H1 (cell line): ENCODE results near the gene SLC2A8. TPM values are rescaled to one million over a fixed set of nuclear protein-coding genes. Genes with fewer than 3 reads are reported as not detected.

Experiments
- CTCF ChIA-PET: fragments of 300-600 bp; sonication (Branson Sonifier 250); formaldehyde crosslinking; loops from one replicate; lab custom pipeline; 2021; ENCODE audit not compliant: partially characterized antibody; lab: Charles Lee
- POLR2A ChIA-PET: fragments of 300-600 bp; sonication (Branson Sonifier 250); formaldehyde crosslinking; loops from one replicate; lab custom pipeline; 2021; ENCODE audit warnings: inconsistent platforms; ENCODE audit not compliant: partially characterized antibody; lab: Charles Lee
- DNase-seq, 2 experiments: peaks; one replicate each; pipeline versions ENCODE4 v3.0.0 to v3.0.0-alpha.2; 2010 to 2022; ENCODE audit warnings: low spot score in 2 of 2, low read depth in 1 of 2, mixed read lengths in 1 of 2
- FAIRE-seq: peaks from 2 replicates; lab custom pipeline; 2011; peaks lifted over from hg19 to GRCh38; lab: Jason Lieb, UNC
- H2AFZ ChIP-seq: 2 replicates; pipeline ENCODE4 v1.8.1; 2012; ENCODE audit warnings: low read length, inconsistent platforms
- H2AK5ac ChIP-seq: 2 replicates; pipeline ENCODE4 v1.6.1; 2013; ENCODE audit warnings: low read depth, low read length
- H2BK120ac ChIP-seq: replicated peaks from 2 replicates; pipeline ENCODE3; 2013; ENCODE audit warnings: low read depth, low read length, inconsistent platforms
- H2BK12ac ChIP-seq: 2 replicates; pipeline ENCODE4 v1.6.1; 2013; ENCODE audit warnings: low read depth, low read length
- H2BK15ac ChIP-seq: 2 replicates; pipeline ENCODE4 v1.6.1; 2013; ENCODE audit warnings: low read length
- H2BK20ac ChIP-seq: 2 replicates; pipeline ENCODE4 v1.6.1; 2013; ENCODE audit warnings: low read length
- H2BK5ac ChIP-seq: 2 replicates; pipeline ENCODE4 v1.6.1; 2013; ENCODE audit warnings: low read depth, low read length
- H3K14ac ChIP-seq: 2 replicates; pipeline ENCODE4 v1.6.1; 2013; ENCODE audit warnings: inconsistent platforms; ENCODE audit not compliant: insufficient read length
- H3K18ac ChIP-seq: 2 replicates; pipeline ENCODE4 v1.6.1; 2013; ENCODE audit warnings: low read length; ENCODE audit errors: extremely low read depth
- H3K23ac ChIP-seq: 2 replicates; pipeline ENCODE4 v1.6.1; 2013; ENCODE audit warnings: inconsistent platforms; ENCODE audit not compliant: insufficient read length
- H3K23me2 ChIP-seq: 2 replicates; pipeline ENCODE4 v1.6.1; 2013; ENCODE audit warnings: low read depth, low read length
- H3K27ac ChIP-seq: 2 replicates; pipeline ENCODE4 v1.6.1; 2011; ENCODE audit warnings: low read depth, low read length, inconsistent platforms
- H3K27me3 ChIP-seq, 4 experiments: replicated peaks in 1 of 4; 1 replicate in 1 of 4; 2 replicates in 3 of 4; pipeline versions ENCODE4 v1.6.1 to v1.8.1; 2011 to 2013; ENCODE audit warnings: low read length in 3 of 4, mild to moderate bottlenecking in 3 of 4, inconsistent platforms in 2 of 4, mixed read lengths in 2 of 4, moderate library complexity in 1 of 4; ENCODE audit not compliant: control insufficient read depth in 3 of 4, insufficient read depth in 3 of 4; ENCODE audit errors: extremely low read depth in 1 of 4
- H3K36me3 ChIP-seq, 4 experiments: 2 replicates each; pipeline versions ENCODE4 v1.6.1 to v1.8.1; 2011 to 2013; ENCODE audit warnings: mild to moderate bottlenecking in 4 of 4, low read length in 3 of 4, moderate library complexity in 2 of 4, control low read depth in 1 of 4, inconsistent platforms in 1 of 4; ENCODE audit not compliant: insufficient read depth in 4 of 4, control insufficient read depth in 2 of 4
- H3K4ac ChIP-seq: replicated peaks from 2 replicates; pipeline ENCODE3; 2013; ENCODE audit warnings: low read length, low read depth, mixed read lengths, inconsistent platforms; ENCODE audit not compliant: insufficient read length
- H3K4me1 ChIP-seq, 4 experiments: replicated peaks in 1 of 4; 1 replicate in 1 of 4; 2 replicates in 3 of 4; pipeline versions ENCODE4 v1.6.1 to v1.8.1; 2011 to 2013; ENCODE audit warnings: low read length in 3 of 4, inconsistent platforms in 2 of 4, mixed read lengths in 1 of 4; ENCODE audit not compliant: insufficient read depth in 4 of 4, control insufficient read depth in 3 of 4
- H3K4me2 ChIP-seq, 2 experiments: 2 replicates each; pipeline versions ENCODE4 v1.6.1 to v1.8.1; 2011 to 2013; ENCODE audit warnings: low read depth in 2 of 2, low read length in 2 of 2, control low read depth in 1 of 2, inconsistent platforms in 1 of 2, mild to moderate bottlenecking in 1 of 2; ENCODE audit not compliant: insufficient read depth in 1 of 2
- H3K4me3 ChIP-seq, 4 experiments: fragments of 200-600, 300-600 bp in 1 of 4; sonication (generic), shearing (Covaris generic), sonication (Bioruptor Twin) in 1 of 4; 2 replicates each; pipeline versions ENCODE4 v1.5.1 to v1.8.1; 2011 to 2016; ENCODE audit warnings: low read length in 4 of 4, low read depth in 3 of 4, control low read depth in 2 of 4, inconsistent platforms in 2 of 4, mild to moderate bottlenecking in 2 of 4, mixed read lengths in 1 of 4, moderate library complexity in 1 of 4; ENCODE audit not compliant: insufficient read depth in 2 of 4; ENCODE audit errors: extremely low read depth in 1 of 4
- H3K56ac ChIP-seq: replicated peaks from 2 replicates; pipeline ENCODE3; 2013; ENCODE audit warnings: low read depth, mild to moderate bottlenecking, mixed read lengths, low read length, inconsistent platforms; ENCODE audit not compliant: insufficient read length
- H3K79me1 ChIP-seq: 2 replicates; pipeline ENCODE4 v1.6.1; 2013; ENCODE audit warnings: low read depth, low read length, control low read depth
- H3K79me2 ChIP-seq, 2 experiments: 2 replicates each; pipeline versions ENCODE4 v1.6.1 to v1.8.1; 2012 to 2013; ENCODE audit warnings: low read length in 2 of 2, mild to moderate bottlenecking in 2 of 2, inconsistent platforms in 1 of 2; ENCODE audit not compliant: insufficient read depth in 2 of 2, control insufficient read depth in 1 of 2
- H3K9ac ChIP-seq, 4 experiments: replicated peaks in 1 of 4; 1 replicate in 1 of 4; 2 replicates in 3 of 4; pipeline versions ENCODE4 v1.6.1 to v1.8.1; 2011 to 2013; ENCODE audit warnings: low read depth in 3 of 4, low read length in 3 of 4, control low read depth in 2 of 4, mild to moderate bottlenecking in 2 of 4, moderate library complexity in 2 of 4, inconsistent platforms in 1 of 4; ENCODE audit errors: extremely low read depth in 1 of 4
- H3K9me3 ChIP-seq, 2 experiments: 2 replicates each; pipeline versions ENCODE4 v1.6.1 to v1.8.1; 2012 to 2013; ENCODE audit warnings: mild to moderate bottlenecking in 2 of 2, moderate library complexity in 2 of 2, control low read depth in 1 of 2, inconsistent platforms in 1 of 2, low read depth in 1 of 2, low read length in 1 of 2, mixed read lengths in 1 of 2; ENCODE audit not compliant: insufficient read depth in 2 of 2
- H4K20me1 ChIP-seq, 2 experiments: replicated peaks in 1 of 2; 2 replicates each; pipeline versions ENCODE3 to v1.8.1; 2011 to 2013; ENCODE audit warnings: inconsistent platforms in 2 of 2, low read length in 2 of 2, mild to moderate bottlenecking in 1 of 2; ENCODE audit not compliant: insufficient read depth in 2 of 2, control insufficient read depth in 1 of 2
- H4K5ac ChIP-seq: 2 replicates; pipeline ENCODE4 v1.6.1; 2013; ENCODE audit warnings: low read length, low read depth, mixed read lengths, inconsistent platforms; ENCODE audit not compliant: insufficient read length
- H4K8ac ChIP-seq: 2 replicates; pipeline ENCODE4 v1.8.0; 2013; ENCODE audit warnings: mild to moderate bottlenecking, moderate library complexity, low read length, inconsistent platforms; ENCODE audit not compliant: insufficient read depth; ENCODE audit errors: extremely low read depth
- H4K91ac ChIP-seq: replicated peaks from 2 replicates; pipeline ENCODE3; 2013; ENCODE audit warnings: low read length, mixed read lengths, inconsistent platforms; ENCODE audit not compliant: insufficient read length
- CTCF ChIP-seq, 3 experiments: IDR thresholded peaks; 1 replicate in 2 of 3; 2 replicates in 1 of 3; pipeline versions ENCODE4 v1.5.1 to v1.6.1; 2011; ENCODE audit warnings: low read length in 3 of 3, mild to moderate bottlenecking in 3 of 3, inconsistent platforms in 2 of 3, low read depth in 1 of 3, moderate library complexity in 1 of 3; ENCODE audit not compliant: insufficient read depth in 1 of 3; ENCODE audit errors: control extremely low read depth in 1 of 3
- KDM5A ChIP-seq: fragments of 200-600 bp; IDR thresholded peaks from 2 replicates; pipeline ENCODE4 v1.7.1; 2012; ENCODE audit warnings: mild to moderate bottlenecking, low read length, inconsistent platforms, mixed read lengths
- NRF1 ChIP-seq: IDR thresholded peaks from 2 replicates; pipeline ENCODE4 v1.6.1; 2011; ENCODE audit warnings: mild to moderate bottlenecking, low read depth, low read length, improper control_type of control experiment
- RAD21 ChIP-seq, 2 experiments: IDR thresholded peaks in 1 of 2; conservative IDR thresholded peaks in 1 of 2; 2 replicates each; pipeline ENCODE4 v1.6.1; 2011; ENCODE audit warnings: low read depth in 2 of 2, low read length in 2 of 2, improper control_type of control experiment in 1 of 2, inconsistent platforms in 1 of 2, mild to moderate bottlenecking in 1 of 2, moderate library complexity in 1 of 2
- SIRT6 ChIP-seq: IDR thresholded peaks from one replicate; pipeline ENCODE4 v1.7.1; 2012; ENCODE audit warnings: low read length, inconsistent platforms
- SIX5 ChIP-seq: IDR thresholded peaks from 2 replicates; pipeline ENCODE4 v1.6.1; 2011; ENCODE audit warnings: mild to moderate bottlenecking, low read depth, low read length
- WGBS, 2 experiments: shearing (Covaris generic) in 1 of 2; methylation state at CpG; one replicate each; pipeline versions ENCODE4 v1.1.6 to v1.1.7; 2013 to 2015; ENCODE audit warnings: low lambda C conversion rate in 2 of 2, mixed read lengths in 2 of 2, inconsistent platforms in 1 of 2, low coverage in 1 of 2, missing lambda C conversion rate in 1 of 2; ENCODE audit not compliant: insufficient replicate concordance in 2 of 2, insufficient coverage in 1 of 2, insufficient read length in 1 of 2; ENCODE audit errors: extremely low coverage in 1 of 2, missing lambda C conversion rate in 1 of 2; 5-methylcytosine and 5-hydroxymethylcytosine counted together
- polyA plus RNA-seq, 7 experiments: library from polyadenylated mRNA; depleted of rRNA in 3 of 7; stranded (reverse) in 5 of 7; unstranded in 2 of 7; fragments of >200 nt in 5 of 7; fragments of 200-250 nt in 2 of 7; gene quantifications; 1 replicate in 5 of 7; 2 replicates in 1 of 7; 4 replicates in 1 of 7; pipeline versions ENCODE4 v1.2.1 to v1.2.3, GENCODE V29; 2011 to 2013; ENCODE audit warnings: missing spikeins in 2 of 7, mixed read lengths in 2 of 7
- total RNA-seq: library from RNA; stranded (reverse); fragmentation: NEBNext Ultra II Directional; extraction: Animal tissue kit (Norgen Biotek cat#: 25700); gene quantifications from 2 replicates; pipeline ENCODE4 v1.2.1, GENCODE V29; 2021

The SLC2A8 gene
- total and polyA plus RNA-seq, 2 of the 8 experiments (the other 6 are each of a cell fraction or from before 2014, with no cell fraction given): 24.6 to 36.4 TPM

GRCh38 chr9:127437497-127438264 lies 40.7 kb downstream of the SLC2A8 start:
- no peak for FAIRE-seq

More at GRCh38 chr9:127437497-127438264, 40.7 kb downstream of the SLC2A8 start:
- H3K23me2 ChIP-seq: no peaks in the 10 kb centered on the region
- no peak overlapping the region for H2BK120ac ChIP-seq
- H2BK20ac ChIP-seq: no peak overlapping the region
- H2BK12ac ChIP-seq: no peak overlapping the region
- H4K8ac ChIP-seq: no peak overlapping the region
- no peaks in the 10 kb centered on the region for H3K9me3 ChIP-seq
- H3K27ac ChIP-seq: no peak overlapping the region
- peaks cover 2% of the 10 kb centered on the region; the same call in 1 of the 2 replicates for H3K79me1 ChIP-seq
- TF ChIP-seq CTCF (IDR thresholded peaks at IDR 0.05; ENCODE audit: control extremely low read depth in 1 of 3, insufficient read depth in 1 of 3, low read depth in 1 of 3, low read length in 3 of 3) (peak in 2 of 3 experiments; percentile 27 to 41; a peak in 2 of 4 replicates), SIX5 (no peak), SIRT6 (no peak), KDM5A (no peak), NRF1 (no peak), RAD21 (IDR thresholded peaks at IDR 0.05 in 1 of 2, conservative IDR thresholded peaks at IDR 0.05 in 1 of 2; ENCODE audit: low read depth in 2 of 2, low read length in 2 of 2) (peak; percentile 32 to 50; a peak in 3 of 4 replicates)
- H4K91ac ChIP-seq: no peak overlapping the region
- H3K79me2 ChIP-seq: no peaks in the 10 kb centered on the region
- no peak overlapping the region for H2BK5ac ChIP-seq
- no peak overlapping the region for H3K4ac ChIP-seq
- POLR2A ChIA-PET: interaction anchor here (2.5 to 11.3 kb wide), 3 partner anchors 8 to 16 kb away, joined by 8 to 125 read pairs (median 45); partner anchors contain the start of genes LRSAM1, RPL12 and ZNF79
- no peak overlapping the region for H3K56ac ChIP-seq
- no peak overlapping the region for H2BK15ac ChIP-seq
- CTCF ChIA-PET: interaction anchor here (0.6 to 1.3 kb wide), 3 partner anchors 13 to 223 kb away, joined by 3 to 5 read pairs (median 3); partner anchors contain the start of gene ZNF79
- no peak overlapping the region for H3K4me3 ChIP-seq
- H3K18ac ChIP-seq: no peak overlapping the region
- no peak overlapping the region for H3K14ac ChIP-seq
- peaks cover 25 to 65% (median 51%) of the 10 kb centered on the region in 4 experiments for H3K36me3 ChIP-seq
- no peaks in the 10 kb centered on the region for H3K4me1 ChIP-seq
- no peak for DNase-seq
- H2AFZ ChIP-seq: no peak overlapping the region
- H4K20me1 ChIP-seq: peaks cover 2% of the 10 kb centered on the region in 2 experiments
- no peak overlapping the region for H3K4me2 ChIP-seq
- H4K5ac ChIP-seq: no peak overlapping the region
- WGBS, 2 experiments: 86% methylated on average over 12 of the region's 12 CpGs; no CpG with 5 or more reads in 1 of the 2 experiments
- H3K9ac ChIP-seq: no peak overlapping the region
- H3K27me3 ChIP-seq: no peaks in the 10 kb centered on the region
- no peak overlapping the region for H2AK5ac ChIP-seq
- no peak overlapping the region for H3K23ac ChIP-seq
